Endodermal cell (in vitro differentiated cells): ENCODE measurements around the gene OBSCN. TPM values are rescaled to one million over a fixed set of nuclear protein-coding genes. Genes with fewer than 3 reads are reported as not detected.

Experiments
- DNase-seq: peaks from one replicate; pipeline ENCODE4 v3.0.0-alpha.2; 2017
- H3K27ac ChIP-seq: 2 replicates; pipeline ENCODE4 v1.5.1; 2013; ENCODE audit warnings: mild to moderate bottlenecking, low read depth, low read length, moderate library complexity
- H3K27me3 ChIP-seq: 2 replicates; pipeline ENCODE4 v1.6.1; 2013; ENCODE audit warnings: mild to moderate bottlenecking, low read length, moderate library complexity; ENCODE audit not compliant: insufficient read depth, control insufficient read depth, poor library complexity, severe bottlenecking
- H3K36me3 ChIP-seq: 2 replicates; pipeline ENCODE4 v1.7.0; 2013; ENCODE audit warnings: mild to moderate bottlenecking, low read length, moderate library complexity; ENCODE audit not compliant: control insufficient read depth, insufficient read depth
- H3K4me1 ChIP-seq: one replicate; pipeline ENCODE4 v1.7.0; 2013; ENCODE audit warnings: low read length; ENCODE audit not compliant: control insufficient read depth, insufficient read depth
- H3K4me3 ChIP-seq: 2 replicates; pipeline ENCODE4 v1.5.1; 2013; ENCODE audit warnings: mild to moderate bottlenecking, low read length, moderate library complexity
- H3K9ac ChIP-seq: 2 replicates; pipeline ENCODE4 v1.6.1; 2013; ENCODE audit warnings: mild to moderate bottlenecking, low read length, moderate library complexity; ENCODE audit not compliant: poor library complexity, severe bottlenecking; ENCODE audit errors: extremely low read depth
- H3K9me3 ChIP-seq: 2 replicates; pipeline ENCODE4 v1.6.1; 2013; ENCODE audit warnings: mild to moderate bottlenecking, low read length, moderate library complexity; ENCODE audit not compliant: control insufficient read depth
- H3K27ac Mint-ChIP-seq: 2 replicates; pipeline ENCODE4 v1.8.0; 2020; ENCODE audit warnings: mixed read lengths
- H3K27me3 Mint-ChIP-seq: 2 replicates; pipeline ENCODE4 v1.8.0; 2021; ENCODE audit warnings: mild to moderate bottlenecking, mixed read lengths; ENCODE audit not compliant: insufficient read depth
- H3K36me3 Mint-ChIP-seq: 2 replicates; pipeline ENCODE4 v1.8.0; 2020; ENCODE audit warnings: low read depth, mixed read lengths
- H3K4me1 Mint-ChIP-seq: 2 replicates; pipeline ENCODE4 v1.8.0; 2020; ENCODE audit warnings: mixed read lengths
- H3K4me3 Mint-ChIP-seq: 2 replicates; pipeline ENCODE4 v1.8.0; 2020; ENCODE audit warnings: mild to moderate bottlenecking, moderate library complexity, mixed read lengths
- H3K9me3 Mint-ChIP-seq: 2 replicates; pipeline ENCODE4 v1.8.0; 2020; ENCODE audit warnings: mild to moderate bottlenecking, mixed read lengths
- CTCF ChIP-seq: fragments of 200-600 bp; sonication (generic); conservative IDR thresholded peaks from 2 replicates; pipeline ENCODE4 v1.5.0; 2021; ENCODE audit warnings: antibody characterized with exemption, mild to moderate bottlenecking
- WGBS, 2 experiments: methylation state at CpG; one replicate each; pipeline versions ENCODE4 v1.1.5 to v1.1.7; 2013; ENCODE audit warnings: missing lambda C conversion rate in 2 of 2, mixed read lengths in 1 of 2; ENCODE audit not compliant: insufficient coverage in 1 of 2, insufficient read length in 1 of 2; 5-methylcytosine and 5-hydroxymethylcytosine counted together
- total RNA-seq, 2 donors: library from RNA; stranded (reverse); fragmentation: NEBNext Ultra II Directional in 1 of 2; extraction: Animal tissue kit (Norgen Biotek cat#: 25700) in 1 of 2; gene quantifications; 2 replicates in 1 of 2; 3 replicates in 1 of 2; pipeline ENCODE4 v1.2.1, GENCODE V29; 2021

OBSCN gene
- total RNA-seq, 2 donors from 2014 or later: 53.7 to 68.9 TPM

GRCh38 chr1:228407106-228408040 lies 199.5 kb downstream of the OBSCN start:
- Mint-ChIP-seq H3K9me3 (no peaks in the 10 kb centered on the region), H3K36me3 (peaks cover 42% of the 10 kb centered on the region), H3K4me3 (peak overlapping the region; percentile 93), H3K4me1 (peaks cover 18% of the 10 kb centered on the region), H3K27me3 (no peaks in the 10 kb centered on the region), H3K27ac (peak overlapping the region; percentile 55)
- peak overlapping the region; percentile 88 for H3K4me3 ChIP-seq
- no peak for TF ChIP-seq CTCF
- WGBS, 2 experiments: 3 to 14% methylated on average over 14 to 27 of the region's 29 CpGs
- peak overlapping the region; percentile 50 for H3K9ac ChIP-seq
- H3K9me3 ChIP-seq: no peaks in the 10 kb centered on the region
- peak overlapping the region; percentile 47 for H3K27ac ChIP-seq
- DNase-seq: peak; percentile 65
- no peaks in the 10 kb centered on the region for H3K27me3 ChIP-seq
- H3K36me3 ChIP-seq: peaks cover 27% of the 10 kb centered on the region
- no peaks in the 10 kb centered on the region for H3K4me1 ChIP-seq

GRCh38 chr1:228408041-228408868 lies 200.4 kb downstream of the OBSCN start:
- H3K36me3 ChIP-seq: peaks cover 20% of the 10 kb centered on the region
- H3K27ac Mint-ChIP-seq: no peak overlapping the region
- H3K36me3 Mint-ChIP-seq: peaks cover 34% of the 10 kb centered on the region
- peaks cover 18% of the 10 kb centered on the region for H3K4me1 Mint-ChIP-seq
- TF ChIP-seq CTCF: no peak
- WGBS, 2 experiments: 93 to 94% methylated on average over 18 to 27 of the region's 27 CpGs
- peak; percentile 48 for DNase-seq
- peak overlapping the region; percentile 93 for H3K4me3 Mint-ChIP-seq
- no peaks in the 10 kb centered on the region for H3K27me3 ChIP-seq
- no peak overlapping the region for H3K27ac ChIP-seq
- peaks cover under 1% of the 10 kb centered on the region for H3K27me3 Mint-ChIP-seq
- peak overlapping the region; percentile 88 for H3K4me3 ChIP-seq
- H3K4me1 ChIP-seq: no peaks in the 10 kb centered on the region
- H3K9me3 Mint-ChIP-seq: no peaks in the 10 kb centered on the region
- H3K9ac ChIP-seq: peak overlapping the region; percentile 50
- no peaks in the 10 kb centered on the region for H3K9me3 ChIP-seq
